ENCODE measurements around the gene PRSS8. TPM values are rescaled to one million over a fixed set of nuclear protein-coding genes. Genes with fewer than 3 reads are reported as not detected.

Gene PRSS8
- total RNA-seq, 3 donors from 2014 or later (not counting 1 experiment from before 2014, with no cell fraction given) = not detected

DNA sequence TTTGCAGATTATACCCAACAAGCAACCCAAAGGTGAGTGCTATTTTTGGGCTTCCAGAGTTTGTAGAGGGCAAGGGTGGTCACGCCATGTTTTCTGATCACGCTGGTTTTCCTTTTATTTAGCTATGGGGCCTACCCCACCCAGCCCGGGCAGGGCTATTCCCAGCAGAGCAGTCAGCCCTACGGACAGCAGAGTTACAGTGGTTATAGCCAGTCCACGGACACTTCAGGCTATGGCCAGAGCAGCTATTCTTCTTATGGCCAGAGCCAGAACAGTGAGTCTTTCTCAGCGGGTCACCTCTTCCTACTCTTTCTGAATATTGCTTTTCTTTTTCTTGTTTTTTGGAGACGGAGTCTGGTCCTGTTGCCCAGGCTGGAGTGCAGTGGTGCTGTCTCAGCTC lies 46.9 kb upstream of the PRSS8 start:
- Mint-ChIP-seq H3K4me3 (peak overlapping the region; percentile 99), H3K36me3 (peaks cover 30% of the 10 kb centered on the region), H3K27ac (peak overlapping the region; percentile 99), H3K4me1 (peaks cover 82 to 86% of the 10 kb centered on the region in 2 donors), H3K27me3 (ENCODE audit: low read depth in 2 of 2) (no peaks in the 10 kb centered on the region), H3K9me3 (no peaks in the 10 kb centered on the region)
- ATAC-seq = no peak
- TF ChIP-seq, protein P1, sequence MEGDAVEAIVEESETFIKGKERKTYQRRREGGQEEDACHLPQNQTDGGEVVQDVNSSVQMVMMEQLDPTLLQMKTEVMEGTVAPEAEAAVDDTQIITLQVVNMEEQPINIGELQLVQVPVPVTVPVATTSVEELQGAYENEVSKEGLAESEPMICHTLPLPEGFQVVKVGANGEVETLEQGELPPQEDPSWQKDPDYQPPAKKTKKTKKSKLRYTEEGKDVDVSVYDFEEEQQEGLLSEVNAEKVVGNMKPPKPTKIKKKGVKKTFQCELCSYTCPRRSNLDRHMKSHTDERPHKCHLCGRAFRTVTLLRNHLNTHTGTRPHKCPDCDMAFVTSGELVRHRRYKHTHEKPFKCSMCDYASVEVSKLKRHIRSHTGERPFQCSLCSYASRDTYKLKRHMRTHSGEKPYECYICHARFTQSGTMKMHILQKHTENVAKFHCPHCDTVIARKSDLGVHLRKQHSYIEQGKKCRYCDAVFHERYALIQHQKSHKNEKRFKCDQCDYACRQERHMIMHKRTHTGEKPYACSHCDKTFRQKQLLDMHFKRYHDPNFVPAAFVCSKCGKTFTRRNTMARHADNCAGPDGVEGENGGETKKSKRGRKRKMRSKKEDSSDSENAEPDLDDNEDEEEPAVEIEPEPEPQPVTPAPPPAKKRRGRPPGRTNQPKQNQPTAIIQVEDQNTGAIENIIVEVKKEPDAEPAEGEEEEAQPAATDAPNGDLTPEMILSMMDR (IDR thresholded peaks at IDR 0.05) = no peak
- DNase-seq = peak in 1 of 2 donors; percentile 16
- Histone ChIP-seq H3K27ac (ENCODE audit: low read length) (no peak overlapping the region), H3K9me3 (ENCODE audit: control insufficient read depth, insufficient read depth, low read length) (no peaks in the 10 kb centered on the region), H3K4me1 (ENCODE audit: control insufficient read depth, insufficient read depth, low read length) (peaks cover 75% of the 10 kb centered on the region), H3K27me3 (ENCODE audit: control insufficient read depth, insufficient read depth, low read length) (no peaks in the 10 kb centered on the region), H3K36me3 (ENCODE audit: control insufficient read depth, insufficient read depth, low read length) (peaks cover 51% of the 10 kb centered on the region), H3K4me3 (ENCODE audit: low read length) (no peak overlapping the region)
- intact Hi-C loops (cut with micrococcal nuclease) = loop anchor here (10.0 kb wide), 2 partner anchors 68 to 532 kb away; partner anchors contain the start of gene KAT8
- 26% methylated on average over 7 of the region's 7 CpGs for WGBS (ENCODE audit: insufficient coverage)

DNA sequence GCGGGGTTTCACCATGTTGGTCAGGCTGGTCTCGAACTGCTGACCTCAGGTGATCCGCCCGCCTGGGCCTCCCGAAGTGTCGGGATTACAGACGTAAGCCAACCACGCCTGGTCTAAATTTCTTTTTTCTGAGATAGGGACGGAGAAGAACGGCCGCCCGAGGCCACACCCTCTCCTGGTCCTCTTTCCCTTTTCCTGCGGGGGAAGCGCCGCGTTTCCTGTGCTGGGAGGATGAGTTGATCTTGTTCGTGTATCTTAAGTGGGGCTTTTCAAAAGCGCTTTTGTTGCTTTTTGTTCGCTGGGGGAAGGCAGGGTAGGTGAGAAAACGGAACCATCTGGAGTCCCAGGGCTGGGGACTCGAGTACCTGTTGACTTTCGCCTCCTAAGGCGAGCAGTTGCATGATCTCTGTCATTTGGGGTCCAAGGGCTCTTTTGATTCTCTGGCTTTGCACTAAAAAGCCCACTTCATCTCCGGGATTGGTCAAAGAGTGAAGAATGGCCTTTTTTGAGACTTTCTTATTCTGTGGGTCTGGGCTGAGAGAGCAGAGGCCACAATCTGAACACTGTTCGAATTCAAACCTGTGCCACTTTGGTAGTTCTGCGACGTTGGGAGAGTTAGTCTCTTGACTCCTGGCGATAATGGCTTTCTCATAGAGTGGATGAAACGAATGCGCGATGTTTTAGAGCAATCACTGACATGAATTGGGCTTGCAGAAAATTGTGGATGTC lies 45.7 kb upstream of the PRSS8 start:
- H3K9me3 ChIP-seq (ENCODE audit: control insufficient read depth, insufficient read depth, low read length) = no peaks in the 10 kb centered on the region
- TF ChIP-seq, protein P1 (IDR thresholded peaks at IDR 0.05) = no peak
- intact Hi-C loops (cut with micrococcal nuclease) = loop anchor here (10.0 kb wide), 2 partner anchors 66 to 534 kb away; partner anchors contain the start of gene KAT8
- H3K27me3 ChIP-seq (ENCODE audit: control insufficient read depth, insufficient read depth, low read length) = no peaks in the 10 kb centered on the region
- no peak for ATAC-seq
- H3K36me3 ChIP-seq (ENCODE audit: control insufficient read depth, insufficient read depth, low read length) = peaks cover 40% of the 10 kb centered on the region
- peaks cover 0 to 2% of the 10 kb centered on the region in 2 donors for H3K27me3 Mint-ChIP-seq (ENCODE audit: low read depth in 2 of 2)
- peak overlapping the region; percentile 3 for H3K27ac ChIP-seq (ENCODE audit: low read length)
- H3K4me3 ChIP-seq (ENCODE audit: low read length) = peak overlapping the region; percentile 89
- peak overlapping the region; percentile 99 for H3K4me3 Mint-ChIP-seq
- H3K4me1 Mint-ChIP-seq = peaks cover 77 to 82% of the 10 kb centered on the region in 2 donors
- peaks cover 19% of the 10 kb centered on the region for H3K36me3 Mint-ChIP-seq
- H3K4me1 ChIP-seq (ENCODE audit: control insufficient read depth, insufficient read depth, low read length) = peaks cover 78% of the 10 kb centered on the region
- peak overlapping the region; percentile 99 for H3K27ac Mint-ChIP-seq
- DNase-seq = peak; percentile 29 to 57
- no peaks in the 10 kb centered on the region for H3K9me3 Mint-ChIP-seq
- WGBS (ENCODE audit: insufficient coverage) = 1% methylated on average over 30 of the region's 31 CpGs

DNA sequence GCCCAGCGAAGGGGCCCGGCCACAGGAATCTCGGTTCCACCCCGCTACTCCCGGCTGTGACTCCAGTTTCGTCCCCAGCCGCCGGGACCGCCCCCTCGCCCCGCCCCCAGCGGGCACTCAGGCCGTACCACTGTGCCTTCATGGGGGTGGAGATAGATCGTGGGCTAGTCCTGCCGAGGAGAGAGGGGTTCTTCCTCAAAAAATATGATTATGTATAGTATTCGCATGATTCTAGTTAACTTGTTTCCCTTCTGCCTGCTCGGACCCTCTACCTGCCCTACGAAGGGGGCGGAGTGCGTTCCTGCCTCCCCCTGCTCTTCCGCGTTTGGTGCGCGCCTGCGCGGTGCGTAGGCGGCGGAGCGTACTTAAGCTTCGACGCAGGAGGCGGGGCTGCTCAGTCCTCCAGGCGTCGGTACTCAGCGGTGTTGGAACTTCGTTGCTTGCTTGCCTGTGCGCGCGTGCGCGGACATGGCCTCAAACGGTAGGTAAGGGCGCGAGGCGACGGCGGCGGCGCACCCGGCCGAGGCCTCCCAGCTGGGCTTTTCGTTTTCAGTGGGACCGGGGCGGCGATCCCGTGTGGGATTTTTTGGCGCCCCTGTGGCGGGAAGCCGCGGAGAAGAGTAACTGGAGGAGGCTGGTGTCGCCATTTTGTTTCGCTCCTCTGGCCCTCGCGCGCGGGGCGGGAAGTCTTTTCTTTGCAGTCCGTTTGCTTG lies 44.4 kb upstream of the PRSS8 start, which contains the start of gene FUS:
FUS (plus strand) TSS at position 393 of the 713 bp plus-strand sequence; CDS start at position 469, 76 bp downstream.
- Mint-ChIP-seq H3K36me3 (peaks cover 6% of the 10 kb centered on the region), H3K4me3 (peak within 1 kb of the TSS; percentile 99), H3K27ac (peak within 1 kb of the TSS; percentile 99), H3K9me3 (no peaks in the 10 kb centered on the region), H3K27me3 (ENCODE audit: low read depth in 2 of 2) (peaks cover 0 to 2% of the 10 kb centered on the region in 2 donors), H3K4me1 (peaks cover 64 to 69% of the 10 kb centered on the region in 2 donors)
- intact Hi-C loops (cut with micrococcal nuclease) = loop anchor here (1.0 to 10.0 kb wide), 4 partner anchors 38 to 535 kb away; partner anchors contain the start of genes ARMC5 and KAT8
- peak within 1 kb of the TSS; percentile 89 for H3K4me3 ChIP-seq (ENCODE audit: low read length)
- H3K27ac ChIP-seq (ENCODE audit: low read length) = peak within 1 kb of the TSS; percentile 92
- DNase-seq = peak; percentile 96 to 98
- peaks cover 26% of the 10 kb centered on the region for H3K36me3 ChIP-seq (ENCODE audit: control insufficient read depth, insufficient read depth, low read length)
- H3K9me3 ChIP-seq (ENCODE audit: control insufficient read depth, insufficient read depth, low read length) = no peaks in the 10 kb centered on the region
- TF ChIP-seq, protein P1 (IDR thresholded peaks at IDR 0.05) = no peak
- no peaks in the 10 kb centered on the region for H3K27me3 ChIP-seq (ENCODE audit: control insufficient read depth, insufficient read depth, low read length)
- H3K4me1 ChIP-seq (ENCODE audit: control insufficient read depth, insufficient read depth, low read length) = peaks cover 71% of the 10 kb centered on the region
- peak; percentile 73 to 88 (median 74) for ATAC-seq
- WGBS (ENCODE audit: insufficient coverage) = under 1% methylated on average over 69 of the region's 69 CpGs

All from natural killer cell (primary cell).